WTC11 (cell line): Measurements from ENCODE around the gene NUDT16. TPM values are rescaled to one million over a fixed set of nuclear protein-coding genes. Genes with fewer than 3 reads are reported as not detected.

Experiments used
- ELF4 ChIP-seq: sonication (generic); formaldehyde crosslinking; IDR thresholded peaks from 2 replicates; pipeline ENCODE4 v1.8.1; 2022; ENCODE audit warnings: low read depth, mild to moderate bottlenecking, moderate library complexity, missing genetic modification reagents
- FOXP1 ChIP-seq: sonication (generic); formaldehyde crosslinking; IDR thresholded peaks from 2 replicates; pipeline ENCODE4 v1.8.0; 2022; ENCODE audit warnings: missing genetic modification reagents, mild to moderate bottlenecking, moderate library complexity, borderline replicate concordance
- GABPB1 ChIP-seq: sonication (generic); formaldehyde crosslinking; IDR thresholded peaks from 2 replicates; pipeline ENCODE4 v1.8.1; 2023; ENCODE audit warnings: mild to moderate bottlenecking, missing genetic modification reagents
- NFE2L1 ChIP-seq: sonication (generic); formaldehyde crosslinking; IDR thresholded peaks from 2 replicates; pipeline ENCODE4 v1.8.1; 2023; ENCODE audit warnings: missing genetic modification reagents
- NFYB ChIP-seq: sonication (generic); formaldehyde crosslinking; conservative IDR thresholded peaks from 2 replicates; pipeline ENCODE4 v1.8.0; 2022; ENCODE audit warnings: low read depth, missing genetic modification reagents
- SOX15 ChIP-seq: fragments of 250-450 bp; sonication (Bioruptor Pico); IDR thresholded peaks from 2 replicates; pipeline ENCODE4 v1.9.0; 2021; ENCODE audit warnings: mild to moderate bottlenecking
- SP1 ChIP-seq: sonication (generic); formaldehyde crosslinking; conservative IDR thresholded peaks from 2 replicates; pipeline ENCODE4 v1.8.1; 2022; ENCODE audit warnings: missing genetic modification reagents
- TP53 ChIP-seq: sonication (generic); formaldehyde crosslinking; IDR thresholded peaks from 2 replicates; pipeline ENCODE4 v1.8.1; 2023; ENCODE audit warnings: mild to moderate bottlenecking, missing genetic modification reagents
- ZNF138 ChIP-seq: sonication (generic); formaldehyde crosslinking; conservative IDR thresholded peaks from 2 replicates; pipeline ENCODE4 v1.8.1; 2022; ENCODE audit warnings: mild to moderate bottlenecking, moderate library complexity, missing genetic modification reagents
- ZNF263 ChIP-seq: sonication (generic); formaldehyde crosslinking; IDR thresholded peaks from 2 replicates; pipeline ENCODE4 v1.8.1; 2022; ENCODE audit warnings: low read depth, mild to moderate bottlenecking, moderate library complexity, missing genetic modification reagents
- ZNF317 ChIP-seq: sonication (generic); formaldehyde crosslinking; IDR thresholded peaks from 2 replicates; pipeline ENCODE4 v1.8.1; 2023; ENCODE audit warnings: low read depth, mild to moderate bottlenecking, moderate library complexity, missing genetic modification reagents, borderline replicate concordance
- ZNF396 ChIP-seq: fragments of 250-450 bp; sonication (Bioruptor Pico); IDR thresholded peaks from 2 replicates; pipeline ENCODE4 v1.8.0; 2021; ENCODE audit warnings: mild to moderate bottlenecking, moderate library complexity, borderline replicate concordance
- total RNA-seq: library from RNA; stranded (reverse); gene quantifications from 3 replicates; pipeline ENCODE4 v1.2.3, GENCODE V29; 2021
- TF ChIP-seq, protein P1 (sequence below): sonication (generic); formaldehyde crosslinking; conservative IDR thresholded peaks from 2 replicates; pipeline ENCODE4 v1.8.1; 2022; ENCODE audit warnings: mild to moderate bottlenecking, missing genetic modification reagents
- TF ChIP-seq, protein P2 (sequence below): fragments of 250-450 bp; sonication (Bioruptor Pico); IDR thresholded peaks from 2 replicates; pipeline ENCODE4 v1.9.0; 2021; ENCODE audit warnings: mild to moderate bottlenecking
- TF ChIP-seq, protein P3 (sequence below): sonication (generic); formaldehyde crosslinking; IDR thresholded peaks from 2 replicates; pipeline ENCODE4 v1.8.0; 2022; ENCODE audit warnings: missing genetic modification reagents
- TF ChIP-seq, protein P4 (sequence below): sonication (generic); formaldehyde crosslinking; IDR thresholded peaks from 2 replicates; pipeline ENCODE4 v1.8.1; 2023; ENCODE audit warnings: mild to moderate bottlenecking, missing genetic modification reagents
- TF ChIP-seq, protein P5 (sequence below): sonication (generic); formaldehyde crosslinking; IDR thresholded peaks from 2 replicates; pipeline ENCODE4 v1.8.0; 2023; ENCODE audit warnings: mild to moderate bottlenecking, missing genetic modification reagents
- TF ChIP-seq, protein P6 (sequence below): fragments of 250-450 bp; sonication (Bioruptor Pico); IDR thresholded peaks from 2 replicates; pipeline ENCODE4 v1.9.0; 2021; ENCODE audit warnings: mild to moderate bottlenecking
- TF ChIP-seq, protein P7 (sequence below): sonication (generic); formaldehyde crosslinking; IDR thresholded peaks from 2 replicates; pipeline ENCODE4 v1.8.0; 2023; ENCODE audit warnings: missing genetic modification reagents, mild to moderate bottlenecking, borderline replicate concordance

NUDT16 gene
- total RNA-seq, 1 experiment from 2014 or later: 17.2 TPM

DNA sequence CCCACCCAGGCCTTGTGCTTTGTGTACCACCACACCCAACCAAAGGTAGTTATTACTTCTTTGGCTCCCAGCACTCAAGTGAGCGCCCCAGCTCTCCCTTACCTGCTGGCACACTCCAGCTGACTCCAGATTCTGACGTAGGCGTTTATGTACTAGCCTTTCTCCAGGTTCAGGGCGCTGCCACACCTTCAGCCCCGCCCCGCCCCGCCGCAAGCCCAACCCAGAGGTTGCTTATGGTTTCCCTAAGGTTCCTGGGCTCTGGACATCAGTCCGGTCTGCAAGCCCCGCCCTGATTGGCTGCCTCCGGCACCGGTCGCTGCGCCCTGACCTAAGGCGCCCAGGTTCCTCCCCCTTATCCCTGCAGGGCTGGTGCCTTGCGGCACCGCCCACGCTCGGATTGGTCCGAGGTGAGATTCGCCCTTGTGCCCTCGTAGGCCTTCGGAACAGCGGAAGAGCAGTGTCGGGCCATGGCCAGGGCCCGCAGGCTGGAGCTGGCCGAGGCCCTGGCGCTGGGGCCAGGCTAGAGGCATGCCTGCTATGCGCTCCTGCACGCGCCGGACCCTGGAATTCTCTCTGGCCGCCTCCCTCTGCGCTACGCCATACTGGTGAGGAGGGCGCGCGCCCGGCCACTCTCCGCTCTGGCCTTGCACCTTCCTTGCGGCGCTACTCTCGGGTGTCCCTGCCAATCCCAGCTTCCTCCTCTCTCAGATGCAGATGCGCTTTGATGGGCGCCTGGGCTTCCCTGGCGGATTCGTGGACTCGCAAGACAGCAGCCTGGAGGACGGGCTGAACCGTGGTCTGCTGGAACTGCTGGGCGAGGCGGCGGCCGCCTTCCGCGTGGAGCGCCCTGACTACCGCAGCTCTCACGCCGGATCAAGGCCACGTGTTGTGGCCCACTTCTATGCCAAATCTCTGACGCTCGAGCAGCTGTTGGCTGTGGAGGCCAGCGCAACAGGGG is 19.8 kb upstream of the NUDT16 start (continued):
- TF ChIP-seq GABPB1 (CRISPR knock-in tag) (no peak), ZNF396 (CRISPR knock-in tag) (no peak), NFYB (CRISPR knock-in tag) (peak; percentile 76), ELF4 (CRISPR knock-in tag) (0 out of 2 replicates have a peak, but pooled peaks have one; percentile 85), ZNF263 (CRISPR knock-in tag) (no peak), TP53 (CRISPR knock-in tag) (no peak), FOXP1 (CRISPR knock-in tag) (peak; percentile 88; the same call in 1 of the 2 replicates), NFE2L1 (0 out of 2 replicates have a peak, but pooled peaks have one; percentile 37), SOX15 (no peak), SP1 (CRISPR knock-in tag) (peak; percentile 70), ZNF138 (CRISPR knock-in tag) (no peak; the same call in 1 of the 2 replicates), ZNF317 (CRISPR knock-in tag) (0 out of 2 replicates have a peak, but pooled peaks have one; percentile 14)
- TF ChIP-seq, protein P1, sequence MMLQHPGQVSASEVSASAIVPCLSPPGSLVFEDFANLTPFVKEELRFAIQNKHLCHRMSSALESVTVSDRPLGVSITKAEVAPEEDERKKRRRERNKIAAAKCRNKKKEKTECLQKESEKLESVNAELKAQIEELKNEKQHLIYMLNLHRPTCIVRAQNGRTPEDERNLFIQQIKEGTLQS: 0 out of 2 replicates have a peak, but pooled peaks have one; percentile 56
- TF ChIP-seq, protein P2, sequence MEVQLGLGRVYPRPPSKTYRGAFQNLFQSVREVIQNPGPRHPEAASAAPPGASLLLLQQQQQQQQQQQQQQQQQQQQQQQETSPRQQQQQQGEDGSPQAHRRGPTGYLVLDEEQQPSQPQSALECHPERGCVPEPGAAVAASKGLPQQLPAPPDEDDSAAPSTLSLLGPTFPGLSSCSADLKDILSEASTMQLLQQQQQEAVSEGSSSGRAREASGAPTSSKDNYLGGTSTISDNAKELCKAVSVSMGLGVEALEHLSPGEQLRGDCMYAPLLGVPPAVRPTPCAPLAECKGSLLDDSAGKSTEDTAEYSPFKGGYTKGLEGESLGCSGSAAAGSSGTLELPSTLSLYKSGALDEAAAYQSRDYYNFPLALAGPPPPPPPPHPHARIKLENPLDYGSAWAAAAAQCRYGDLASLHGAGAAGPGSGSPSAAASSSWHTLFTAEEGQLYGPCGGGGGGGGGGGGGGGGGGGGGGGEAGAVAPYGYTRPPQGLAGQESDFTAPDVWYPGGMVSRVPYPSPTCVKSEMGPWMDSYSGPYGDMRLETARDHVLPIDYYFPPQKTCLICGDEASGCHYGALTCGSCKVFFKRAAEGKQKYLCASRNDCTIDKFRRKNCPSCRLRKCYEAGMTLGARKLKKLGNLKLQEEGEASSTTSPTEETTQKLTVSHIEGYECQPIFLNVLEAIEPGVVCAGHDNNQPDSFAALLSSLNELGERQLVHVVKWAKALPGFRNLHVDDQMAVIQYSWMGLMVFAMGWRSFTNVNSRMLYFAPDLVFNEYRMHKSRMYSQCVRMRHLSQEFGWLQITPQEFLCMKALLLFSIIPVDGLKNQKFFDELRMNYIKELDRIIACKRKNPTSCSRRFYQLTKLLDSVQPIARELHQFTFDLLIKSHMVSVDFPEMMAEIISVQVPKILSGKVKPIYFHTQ (CRISPR knock-in tag): no peak
- TF ChIP-seq, protein P3, sequence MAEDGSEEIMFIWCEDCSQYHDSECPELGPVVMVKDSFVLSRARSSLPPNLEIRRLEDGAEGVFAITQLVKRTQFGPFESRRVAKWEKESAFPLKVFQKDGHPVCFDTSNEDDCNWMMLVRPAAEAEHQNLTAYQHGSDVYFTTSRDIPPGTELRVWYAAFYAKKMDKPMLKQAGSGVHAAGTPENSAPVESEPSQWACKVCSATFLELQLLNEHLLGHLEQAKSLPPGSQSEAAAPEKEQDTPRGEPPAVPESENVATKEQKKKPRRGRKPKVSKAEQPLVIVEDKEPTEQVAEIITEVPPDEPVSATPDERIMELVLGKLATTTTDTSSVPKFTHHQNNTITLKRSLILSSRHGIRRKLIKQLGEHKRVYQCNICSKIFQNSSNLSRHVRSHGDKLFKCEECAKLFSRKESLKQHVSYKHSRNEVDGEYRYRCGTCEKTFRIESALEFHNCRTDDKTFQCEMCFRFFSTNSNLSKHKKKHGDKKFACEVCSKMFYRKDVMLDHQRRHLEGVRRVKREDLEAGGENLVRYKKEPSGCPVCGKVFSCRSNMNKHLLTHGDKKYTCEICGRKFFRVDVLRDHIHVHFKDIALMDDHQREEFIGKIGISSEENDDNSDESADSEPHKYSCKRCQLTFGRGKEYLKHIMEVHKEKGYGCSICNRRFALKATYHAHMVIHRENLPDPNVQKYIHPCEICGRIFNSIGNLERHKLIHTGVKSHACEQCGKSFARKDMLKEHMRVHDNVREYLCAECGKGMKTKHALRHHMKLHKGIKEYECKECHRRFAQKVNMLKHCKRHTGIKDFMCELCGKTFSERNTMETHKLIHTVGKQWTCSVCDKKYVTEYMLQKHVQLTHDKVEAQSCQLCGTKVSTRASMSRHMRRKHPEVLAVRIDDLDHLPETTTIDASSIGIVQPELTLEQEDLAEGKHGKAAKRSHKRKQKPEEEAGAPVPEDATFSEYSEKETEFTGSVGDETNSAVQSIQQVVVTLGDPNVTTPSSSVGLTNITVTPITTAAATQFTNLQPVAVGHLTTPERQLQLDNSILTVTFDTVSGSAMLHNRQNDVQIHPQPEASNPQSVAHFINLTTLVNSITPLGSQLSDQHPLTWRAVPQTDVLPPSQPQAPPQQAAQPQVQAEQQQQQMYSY (CRISPR knock-in tag): peak; percentile 50; the same call in 1 of the 2 replicates
- TF ChIP-seq, protein P4, sequence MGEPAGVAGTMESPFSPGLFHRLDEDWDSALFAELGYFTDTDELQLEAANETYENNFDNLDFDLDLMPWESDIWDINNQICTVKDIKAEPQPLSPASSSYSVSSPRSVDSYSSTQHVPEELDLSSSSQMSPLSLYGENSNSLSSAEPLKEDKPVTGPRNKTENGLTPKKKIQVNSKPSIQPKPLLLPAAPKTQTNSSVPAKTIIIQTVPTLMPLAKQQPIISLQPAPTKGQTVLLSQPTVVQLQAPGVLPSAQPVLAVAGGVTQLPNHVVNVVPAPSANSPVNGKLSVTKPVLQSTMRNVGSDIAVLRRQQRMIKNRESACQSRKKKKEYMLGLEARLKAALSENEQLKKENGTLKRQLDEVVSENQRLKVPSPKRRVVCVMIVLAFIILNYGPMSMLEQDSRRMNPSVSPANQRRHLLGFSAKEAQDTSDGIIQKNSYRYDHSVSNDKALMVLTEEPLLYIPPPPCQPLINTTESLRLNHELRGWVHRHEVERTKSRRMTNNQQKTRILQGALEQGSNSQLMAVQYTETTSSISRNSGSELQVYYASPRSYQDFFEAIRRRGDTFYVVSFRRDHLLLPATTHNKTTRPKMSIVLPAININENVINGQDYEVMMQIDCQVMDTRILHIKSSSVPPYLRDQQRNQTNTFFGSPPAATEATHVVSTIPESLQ: no peak
- TF ChIP-seq, protein P5, sequence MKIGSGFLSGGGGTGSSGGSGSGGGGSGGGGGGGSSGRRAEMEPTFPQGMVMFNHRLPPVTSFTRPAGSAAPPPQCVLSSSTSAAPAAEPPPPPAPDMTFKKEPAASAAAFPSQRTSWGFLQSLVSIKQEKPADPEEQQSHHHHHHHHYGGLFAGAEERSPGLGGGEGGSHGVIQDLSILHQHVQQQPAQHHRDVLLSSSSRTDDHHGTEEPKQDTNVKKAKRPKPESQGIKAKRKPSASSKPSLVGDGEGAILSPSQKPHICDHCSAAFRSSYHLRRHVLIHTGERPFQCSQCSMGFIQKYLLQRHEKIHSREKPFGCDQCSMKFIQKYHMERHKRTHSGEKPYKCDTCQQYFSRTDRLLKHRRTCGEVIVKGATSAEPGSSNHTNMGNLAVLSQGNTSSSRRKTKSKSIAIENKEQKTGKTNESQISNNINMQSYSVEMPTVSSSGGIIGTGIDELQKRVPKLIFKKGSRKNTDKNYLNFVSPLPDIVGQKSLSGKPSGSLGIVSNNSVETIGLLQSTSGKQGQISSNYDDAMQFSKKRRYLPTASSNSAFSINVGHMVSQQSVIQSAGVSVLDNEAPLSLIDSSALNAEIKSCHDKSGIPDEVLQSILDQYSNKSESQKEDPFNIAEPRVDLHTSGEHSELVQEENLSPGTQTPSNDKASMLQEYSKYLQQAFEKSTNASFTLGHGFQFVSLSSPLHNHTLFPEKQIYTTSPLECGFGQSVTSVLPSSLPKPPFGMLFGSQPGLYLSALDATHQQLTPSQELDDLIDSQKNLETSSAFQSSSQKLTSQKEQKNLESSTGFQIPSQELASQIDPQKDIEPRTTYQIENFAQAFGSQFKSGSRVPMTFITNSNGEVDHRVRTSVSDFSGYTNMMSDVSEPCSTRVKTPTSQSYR (CRISPR knock-in tag): peak; percentile 57
- TF ChIP-seq, protein P6, sequence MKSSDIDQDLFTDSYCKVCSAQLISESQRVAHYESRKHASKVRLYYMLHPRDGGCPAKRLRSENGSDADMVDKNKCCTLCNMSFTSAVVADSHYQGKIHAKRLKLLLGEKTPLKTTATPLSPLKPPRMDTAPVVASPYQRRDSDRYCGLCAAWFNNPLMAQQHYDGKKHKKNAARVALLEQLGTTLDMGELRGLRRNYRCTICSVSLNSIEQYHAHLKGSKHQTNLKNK (CRISPR knock-in tag): no peak
- TF ChIP-seq, protein P7, sequence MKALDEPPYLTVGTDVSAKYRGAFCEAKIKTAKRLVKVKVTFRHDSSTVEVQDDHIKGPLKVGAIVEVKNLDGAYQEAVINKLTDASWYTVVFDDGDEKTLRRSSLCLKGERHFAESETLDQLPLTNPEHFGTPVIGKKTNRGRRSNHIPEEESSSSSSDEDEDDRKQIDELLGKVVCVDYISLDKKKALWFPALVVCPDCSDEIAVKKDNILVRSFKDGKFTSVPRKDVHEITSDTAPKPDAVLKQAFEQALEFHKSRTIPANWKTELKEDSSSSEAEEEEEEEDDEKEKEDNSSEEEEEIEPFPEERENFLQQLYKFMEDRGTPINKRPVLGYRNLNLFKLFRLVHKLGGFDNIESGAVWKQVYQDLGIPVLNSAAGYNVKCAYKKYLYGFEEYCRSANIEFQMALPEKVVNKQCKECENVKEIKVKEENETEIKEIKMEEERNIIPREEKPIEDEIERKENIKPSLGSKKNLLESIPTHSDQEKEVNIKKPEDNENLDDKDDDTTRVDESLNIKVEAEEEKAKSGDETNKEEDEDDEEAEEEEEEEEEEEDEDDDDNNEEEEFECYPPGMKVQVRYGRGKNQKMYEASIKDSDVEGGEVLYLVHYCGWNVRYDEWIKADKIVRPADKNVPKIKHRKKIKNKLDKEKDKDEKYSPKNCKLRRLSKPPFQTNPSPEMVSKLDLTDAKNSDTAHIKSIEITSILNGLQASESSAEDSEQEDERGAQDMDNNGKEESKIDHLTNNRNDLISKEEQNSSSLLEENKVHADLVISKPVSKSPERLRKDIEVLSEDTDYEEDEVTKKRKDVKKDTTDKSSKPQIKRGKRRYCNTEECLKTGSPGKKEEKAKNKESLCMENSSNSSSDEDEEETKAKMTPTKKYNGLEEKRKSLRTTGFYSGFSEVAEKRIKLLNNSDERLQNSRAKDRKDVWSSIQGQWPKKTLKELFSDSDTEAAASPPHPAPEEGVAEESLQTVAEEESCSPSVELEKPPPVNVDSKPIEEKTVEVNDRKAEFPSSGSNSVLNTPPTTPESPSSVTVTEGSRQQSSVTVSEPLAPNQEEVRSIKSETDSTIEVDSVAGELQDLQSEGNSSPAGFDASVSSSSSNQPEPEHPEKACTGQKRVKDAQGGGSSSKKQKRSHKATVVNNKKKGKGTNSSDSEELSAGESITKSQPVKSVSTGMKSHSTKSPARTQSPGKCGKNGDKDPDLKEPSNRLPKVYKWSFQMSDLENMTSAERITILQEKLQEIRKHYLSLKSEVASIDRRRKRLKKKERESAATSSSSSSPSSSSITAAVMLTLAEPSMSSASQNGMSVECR (CRISPR knock-in tag): no peak; the same call in 1 of the 2 replicates
